PC-9 (cell line): ENCODE measurements around the gene FBRSL1.

ENCODE experiments used
- EZH2 ChIP-seq: fragments of 200-600 bp; sonication (generic); IDR thresholded peaks from 2 replicates; pipeline ENCODE4 v1.8.0; 2017; ENCODE audit warnings: antibody characterized with exemption, low read depth
- TF ChIP-seq, protein P1 (sequence below): fragments of 200-600 bp; sonication (generic); conservative IDR thresholded peaks from 2 replicates; pipeline ENCODE4 v1.6.1; 2017; ENCODE audit warnings: mixed run types, antibody characterized with exemption, mild to moderate bottlenecking, moderate library complexity

DNA sequence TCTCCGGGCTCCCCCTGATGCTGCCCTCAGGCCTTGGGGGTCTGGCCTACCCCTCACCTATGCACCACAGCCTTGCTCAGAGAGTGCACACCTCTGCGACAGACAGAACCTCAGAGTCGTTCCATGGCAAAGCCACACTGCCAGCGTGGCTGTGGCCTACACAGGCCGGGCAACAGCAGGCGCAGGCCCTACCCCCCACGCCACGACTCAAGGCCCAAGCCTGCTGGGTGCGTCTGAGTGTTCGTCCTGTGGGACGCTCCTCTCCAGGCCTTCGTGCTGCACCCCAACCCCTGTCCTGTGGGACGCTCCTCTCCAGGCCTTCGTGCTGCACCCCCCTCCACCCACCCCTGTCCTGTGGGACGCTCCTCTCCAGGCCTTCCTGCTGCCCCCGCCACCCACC, 66.3 kb downstream of the FBRSL1 start:
- TF ChIP-seq, protein P1, sequence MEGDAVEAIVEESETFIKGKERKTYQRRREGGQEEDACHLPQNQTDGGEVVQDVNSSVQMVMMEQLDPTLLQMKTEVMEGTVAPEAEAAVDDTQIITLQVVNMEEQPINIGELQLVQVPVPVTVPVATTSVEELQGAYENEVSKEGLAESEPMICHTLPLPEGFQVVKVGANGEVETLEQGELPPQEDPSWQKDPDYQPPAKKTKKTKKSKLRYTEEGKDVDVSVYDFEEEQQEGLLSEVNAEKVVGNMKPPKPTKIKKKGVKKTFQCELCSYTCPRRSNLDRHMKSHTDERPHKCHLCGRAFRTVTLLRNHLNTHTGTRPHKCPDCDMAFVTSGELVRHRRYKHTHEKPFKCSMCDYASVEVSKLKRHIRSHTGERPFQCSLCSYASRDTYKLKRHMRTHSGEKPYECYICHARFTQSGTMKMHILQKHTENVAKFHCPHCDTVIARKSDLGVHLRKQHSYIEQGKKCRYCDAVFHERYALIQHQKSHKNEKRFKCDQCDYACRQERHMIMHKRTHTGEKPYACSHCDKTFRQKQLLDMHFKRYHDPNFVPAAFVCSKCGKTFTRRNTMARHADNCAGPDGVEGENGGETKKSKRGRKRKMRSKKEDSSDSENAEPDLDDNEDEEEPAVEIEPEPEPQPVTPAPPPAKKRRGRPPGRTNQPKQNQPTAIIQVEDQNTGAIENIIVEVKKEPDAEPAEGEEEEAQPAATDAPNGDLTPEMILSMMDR = no peak
- TF ChIP-seq EZH2 = no peak
